D341Med (cell line): Measurements from ENCODE around the gene DIAPH2.
"Not testable (repeated sequence)": the region's sequence is repeated elsewhere in the genome, so short reads cannot be mapped to it uniquely, and the experiment has no call there.

ENCODE experiments used
- DNase-seq: peaks from one replicate; pipeline ENCODE4 v3.0.0; 2012; ENCODE audit warnings: low spot score

Gene DIAPH2

GRCh38 chrX:96719161-96719875 lies 34.7 kb downstream of the DIAPH2 start:
- no peak for DNase-seq

GRCh38 chrX:96721354-96721753 lies 36.7 kb downstream of the DIAPH2 start:
- no peak for DNase-seq

- no peak for DNase-seq
These were observed 38.1 kb downstream of the DIAPH2 start for GRCh38 chrX:96722781-96723180.

GRCh38 chrX:96729053-96729452 lies 44.4 kb downstream of the DIAPH2 start:
- no peak for DNase-seq

GRCh38 chrX:96729868-96730643 lies 45.4 kb downstream of the DIAPH2 start:
- DNase-seq: no peak

- DNase-seq: not testable (repeated sequence)
These were observed 46.4 kb downstream of the DIAPH2 start for GRCh38 chrX:96731000-96731399.

GRCh38 chrX:96743367-96744073 lies 58.9 kb downstream of the DIAPH2 start:
- no peak for DNase-seq

- DNase-seq: no peak
These were observed 68.1 kb downstream of the DIAPH2 start for GRCh38 chrX:96752781-96753180.

GRCh38 chrX:96753230-96753629 lies 68.6 kb downstream of the DIAPH2 start:
- DNase-seq: no peak

- DNase-seq: no peak
These were observed 71.8 kb downstream of the DIAPH2 start for GRCh38 chrX:96756491-96756890.

GRCh38 chrX:96761566-96761965 lies 76.9 kb downstream of the DIAPH2 start:
- DNase-seq: no peak

GRCh38 chrX:96763608-96764007 lies 79.0 kb downstream of the DIAPH2 start:
- DNase-seq: no peak

- DNase-seq: no peak
These were observed 80.2 kb downstream of the DIAPH2 start for GRCh38 chrX:96764864-96765263.

- no peak for DNase-seq
These were observed 85.7 kb downstream of the DIAPH2 start for GRCh38 chrX:96770315-96770714.

GRCh38 chrX:96771486-96771885 lies 86.8 kb downstream of the DIAPH2 start:
- DNase-seq: no peak

GRCh38 chrX:96774116-96774515 lies 89.5 kb downstream of the DIAPH2 start:
- DNase-seq: no peak

- DNase-seq: no peak
These were observed 92.3 kb downstream of the DIAPH2 start for GRCh38 chrX:96776966-96777365.

- no peak for DNase-seq
These were observed 106.9 kb downstream of the DIAPH2 start for GRCh38 chrX:96791559-96791958.

GRCh38 chrX:96792047-96792446 lies 107.4 kb downstream of the DIAPH2 start:
- no peak for DNase-seq

- no peak for DNase-seq
These were observed 114.3 kb downstream of the DIAPH2 start for GRCh38 chrX:96798982-96799381.

- DNase-seq: no peak
These were observed 122.7 kb downstream of the DIAPH2 start for GRCh38 chrX:96807318-96807717.

GRCh38 chrX:96820935-96821334 lies 136.3 kb downstream of the DIAPH2 start:
- DNase-seq: no peak

GRCh38 chrX:96824166-96824565 lies 139.5 kb downstream of the DIAPH2 start:
- no peak for DNase-seq
